ENCODE measurements around the gene KLHDC8A.

The KLHDC8A gene

DNA sequence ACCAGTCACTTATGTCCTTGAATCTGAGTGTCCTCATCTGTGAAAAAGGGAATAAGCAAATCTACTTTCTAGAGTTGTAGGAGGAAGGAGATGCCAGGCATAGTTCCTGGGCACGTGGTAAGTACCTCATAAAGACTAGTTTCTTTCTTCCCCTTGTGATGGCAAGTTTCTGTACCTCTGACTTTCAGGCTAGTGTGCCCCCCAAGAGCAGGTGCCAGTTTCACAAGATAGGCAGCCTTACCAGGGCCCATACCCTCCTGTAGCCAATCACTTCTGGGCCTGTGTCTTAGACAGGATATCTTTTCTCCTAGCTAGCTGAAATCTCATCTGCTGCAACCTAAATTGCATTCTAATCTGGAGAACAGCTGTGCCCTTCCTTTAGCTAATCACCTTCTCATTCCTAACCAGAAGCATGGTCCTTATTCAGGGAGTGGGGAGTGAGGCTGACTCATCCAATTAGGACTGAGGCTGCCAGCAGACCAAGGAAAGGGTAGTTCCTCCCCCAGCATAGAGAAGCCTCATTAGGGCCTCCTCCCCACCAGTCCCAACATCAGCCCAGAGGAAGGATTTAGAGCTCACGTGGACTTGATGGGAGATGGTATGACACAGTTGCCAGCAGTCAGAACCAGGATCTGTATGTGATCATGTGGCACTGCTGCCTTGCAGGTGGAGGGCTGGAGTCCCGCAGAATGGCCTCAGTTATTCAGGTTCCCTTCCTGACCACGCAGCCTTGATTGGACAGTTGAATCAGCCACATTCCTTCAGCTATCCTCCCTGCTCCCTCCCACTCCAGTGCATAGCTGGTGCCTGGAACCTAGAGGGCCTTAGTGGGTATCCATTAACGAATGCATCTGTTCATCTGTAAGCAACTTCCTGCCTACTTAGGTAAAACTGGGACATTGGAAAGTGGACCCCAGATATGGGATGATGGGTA, 7.9 kb downstream of the KLHDC8A start:
- no peak for ATAC-seq (replicated peaks; ENCODE audit: extremely low read depth, poor library complexity, severe bottlenecking)
- H3K27ac Mint-ChIP-seq (ENCODE audit: low read depth) = no peak overlapping the region
- no peaks in the 10 kb centered on the region for H3K9me3 Mint-ChIP-seq
- DNase-seq (ENCODE audit: low spot score in 2 of 2) = no peak
- H3K4me1 Mint-ChIP-seq = peaks cover 9% of the 10 kb centered on the region
- no peaks in the 10 kb centered on the region for H3K36me3 Mint-ChIP-seq (ENCODE audit: insufficient read depth)
- H3K27me3 Mint-ChIP-seq = peaks cover 52% of the 10 kb centered on the region
- H3K4me3 Mint-ChIP-seq = no peak overlapping the region

DNA sequence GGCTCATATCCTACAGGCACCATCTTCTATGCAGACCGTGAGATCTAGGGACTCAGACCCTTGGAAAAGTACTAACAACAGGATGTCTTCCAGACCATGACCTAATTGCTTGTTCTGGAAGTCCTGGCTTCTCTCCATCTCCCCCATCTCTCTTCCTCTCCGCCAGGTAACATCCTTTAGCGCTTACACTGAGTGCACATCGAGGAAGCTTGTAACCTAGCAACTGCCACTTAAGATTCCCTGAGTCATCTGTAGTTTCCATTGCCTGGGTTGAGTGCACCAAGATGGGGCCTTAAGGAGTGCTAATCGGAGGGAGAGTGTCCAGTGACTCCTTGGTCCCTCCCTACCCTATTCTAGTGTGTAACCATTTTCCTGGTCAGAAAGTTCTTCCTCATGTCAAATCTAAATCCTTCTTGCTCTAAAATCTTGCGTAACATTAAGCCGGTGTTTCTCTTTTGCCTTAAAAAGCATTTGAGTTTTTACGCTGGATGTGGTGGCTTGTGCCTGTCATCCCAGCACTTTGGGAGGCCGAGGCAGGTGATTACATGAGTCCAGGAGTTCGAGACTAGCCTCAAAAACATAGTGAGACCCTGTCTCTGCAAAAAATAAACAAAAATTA, 9.7 kb downstream of the KLHDC8A start:
- Mint-ChIP-seq H3K9me3 (no peaks in the 10 kb centered on the region), H3K36me3 (ENCODE audit: insufficient read depth) (no peaks in the 10 kb centered on the region), H3K4me1 (peaks cover 14% of the 10 kb centered on the region), H3K27me3 (peaks cover 63% of the 10 kb centered on the region), H3K27ac (ENCODE audit: low read depth) (no peak overlapping the region), H3K4me3 (no peak overlapping the region)
- DNase-seq (ENCODE audit: low spot score in 2 of 2) = no peak
- ATAC-seq (replicated peaks; ENCODE audit: extremely low read depth, poor library complexity, severe bottlenecking) = no peak

GRCh38 chr1:205345761-205346160, 11.0 kb downstream of the KLHDC8A start:
- Mint-ChIP-seq H3K4me1 (peaks cover 14% of the 10 kb centered on the region), H3K36me3 (ENCODE audit: insufficient read depth) (no peaks in the 10 kb centered on the region), H3K9me3 (no peaks in the 10 kb centered on the region), H3K27me3 (peaks cover 66% of the 10 kb centered on the region), H3K4me3 (no peak overlapping the region), H3K27ac (ENCODE audit: low read depth) (no peak overlapping the region)
- no peak for DNase-seq (ENCODE audit: low spot score in 2 of 2)
- ATAC-seq (replicated peaks; ENCODE audit: extremely low read depth, poor library complexity, severe bottlenecking) = no peak

- Mint-ChIP-seq H3K36me3 (ENCODE audit: insufficient read depth) (no peaks in the 10 kb centered on the region), H3K27me3 (peaks cover 55% of the 10 kb centered on the region), H3K27ac (ENCODE audit: low read depth) (no peak overlapping the region), H3K4me1 (peaks cover 14% of the 10 kb centered on the region), H3K9me3 (no peaks in the 10 kb centered on the region), H3K4me3 (peak overlapping the region; percentile 67)
- ATAC-seq (replicated peaks; ENCODE audit: extremely low read depth, poor library complexity, severe bottlenecking) (peak; percentile 69), DNase-seq (ENCODE audit: low spot score in 2 of 2) (no peak)
These were observed 12.4 kb downstream of the KLHDC8A start for GRCh38 chr1:205344066-205344928.

GRCh38 chr1:205343431-205344065, 13.2 kb downstream of the KLHDC8A start:
- Mint-ChIP-seq H3K36me3 (ENCODE audit: insufficient read depth) (no peaks in the 10 kb centered on the region), H3K27ac (ENCODE audit: low read depth) (no peak overlapping the region), H3K4me1 (peaks cover 14% of the 10 kb centered on the region), H3K9me3 (no peaks in the 10 kb centered on the region), H3K27me3 (peaks cover 61% of the 10 kb centered on the region), H3K4me3 (peak overlapping the region; percentile 67)
- ATAC-seq (replicated peaks; ENCODE audit: extremely low read depth, poor library complexity, severe bottlenecking) = peak; percentile 4
- DNase-seq (ENCODE audit: low spot score in 2 of 2) = no peak

DNA sequence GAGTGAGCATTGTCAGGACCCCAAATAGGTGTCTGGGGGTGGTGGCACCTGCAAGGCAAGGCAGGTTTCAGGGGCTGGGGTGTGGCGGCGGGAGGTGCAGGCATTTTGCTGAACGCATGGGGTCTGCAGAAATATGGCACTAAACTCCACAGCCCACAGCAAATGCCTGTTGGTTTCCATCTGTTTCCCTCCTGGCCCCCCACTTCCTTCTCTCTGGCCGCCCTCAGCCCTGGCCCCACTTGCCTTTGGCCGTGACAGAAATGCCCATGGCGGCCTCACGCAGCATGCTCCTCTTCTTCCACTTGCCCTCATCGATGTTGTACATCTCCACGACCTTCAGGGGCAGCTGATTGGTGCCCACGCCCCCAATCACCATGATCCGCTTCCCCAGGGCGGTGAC, 13.7 kb downstream of the KLHDC8A start:
- no peak for DNase-seq (ENCODE audit: low spot score in 2 of 2)
- Mint-ChIP-seq H3K27ac (ENCODE audit: low read depth) (no peak overlapping the region), H3K4me1 (peaks cover 14% of the 10 kb centered on the region), H3K27me3 (peaks cover 65% of the 10 kb centered on the region), H3K36me3 (ENCODE audit: insufficient read depth) (no peaks in the 10 kb centered on the region), H3K4me3 (peak overlapping the region; percentile 63), H3K9me3 (no peaks in the 10 kb centered on the region)
- ATAC-seq (replicated peaks; ENCODE audit: extremely low read depth, poor library complexity, severe bottlenecking) = no peak

DNA sequence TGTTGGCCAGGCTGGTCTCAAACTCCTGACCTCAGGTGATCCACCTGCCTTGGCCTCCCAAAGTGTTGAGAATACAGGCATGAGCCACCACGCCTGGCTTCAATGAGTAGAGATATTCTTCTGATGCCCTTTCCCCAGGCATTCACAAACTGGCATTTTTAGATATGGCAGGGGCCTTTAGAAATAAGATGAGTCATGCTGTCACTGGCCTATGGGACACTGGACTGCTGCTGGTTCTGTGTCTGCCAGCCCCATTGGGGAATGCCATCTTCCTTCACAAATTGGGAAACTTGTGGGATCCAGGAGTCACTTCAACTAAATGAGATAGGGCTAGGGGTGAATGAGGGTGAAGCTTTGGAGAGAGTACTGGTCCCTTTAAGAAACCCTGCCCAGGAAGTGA, 16.0 kb downstream of the KLHDC8A start:
- no peak overlapping the region for H3K27ac Mint-ChIP-seq (ENCODE audit: low read depth)
- H3K36me3 Mint-ChIP-seq (ENCODE audit: insufficient read depth) = no peaks in the 10 kb centered on the region
- ATAC-seq (replicated peaks; ENCODE audit: extremely low read depth, poor library complexity, severe bottlenecking) (no peak), DNase-seq (ENCODE audit: low spot score in 2 of 2) (no peak)
- no peaks in the 10 kb centered on the region for H3K9me3 Mint-ChIP-seq
- H3K4me3 Mint-ChIP-seq = no peak overlapping the region
- H3K27me3 Mint-ChIP-seq = peaks cover 45% of the 10 kb centered on the region
- peaks cover 14% of the 10 kb centered on the region for H3K4me1 Mint-ChIP-seq

DNA sequence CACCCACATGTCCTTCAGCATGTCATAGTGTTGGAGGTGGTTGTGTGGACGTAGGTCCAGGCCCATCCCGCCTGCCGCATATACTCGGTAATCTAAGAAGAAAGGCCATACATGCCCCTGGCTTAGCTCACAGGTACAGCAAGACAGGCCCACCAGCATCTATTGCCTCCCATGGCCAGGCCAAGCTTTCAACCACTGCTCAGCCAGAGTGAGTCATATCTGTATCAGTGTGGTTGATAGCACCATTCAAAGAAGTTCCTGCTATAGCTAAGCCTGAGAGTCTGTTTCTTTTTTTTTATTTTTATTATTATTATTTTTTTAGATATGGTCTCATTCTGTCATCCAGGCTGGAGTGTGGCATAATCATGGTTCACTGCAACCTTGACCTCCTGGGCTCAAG, 17.0 kb downstream of the KLHDC8A start:
- H3K36me3 Mint-ChIP-seq (ENCODE audit: insufficient read depth) = no peaks in the 10 kb centered on the region
- peaks cover 13% of the 10 kb centered on the region for H3K4me1 Mint-ChIP-seq
- no peaks in the 10 kb centered on the region for H3K9me3 Mint-ChIP-seq
- H3K4me3 Mint-ChIP-seq = no peak overlapping the region
- ATAC-seq (replicated peaks; ENCODE audit: extremely low read depth, poor library complexity, severe bottlenecking) = peak; percentile 50
- DNase-seq (ENCODE audit: low spot score in 2 of 2) = no peak
- H3K27me3 Mint-ChIP-seq = peaks cover 35% of the 10 kb centered on the region
- no peak overlapping the region for H3K27ac Mint-ChIP-seq (ENCODE audit: low read depth)

DNA sequence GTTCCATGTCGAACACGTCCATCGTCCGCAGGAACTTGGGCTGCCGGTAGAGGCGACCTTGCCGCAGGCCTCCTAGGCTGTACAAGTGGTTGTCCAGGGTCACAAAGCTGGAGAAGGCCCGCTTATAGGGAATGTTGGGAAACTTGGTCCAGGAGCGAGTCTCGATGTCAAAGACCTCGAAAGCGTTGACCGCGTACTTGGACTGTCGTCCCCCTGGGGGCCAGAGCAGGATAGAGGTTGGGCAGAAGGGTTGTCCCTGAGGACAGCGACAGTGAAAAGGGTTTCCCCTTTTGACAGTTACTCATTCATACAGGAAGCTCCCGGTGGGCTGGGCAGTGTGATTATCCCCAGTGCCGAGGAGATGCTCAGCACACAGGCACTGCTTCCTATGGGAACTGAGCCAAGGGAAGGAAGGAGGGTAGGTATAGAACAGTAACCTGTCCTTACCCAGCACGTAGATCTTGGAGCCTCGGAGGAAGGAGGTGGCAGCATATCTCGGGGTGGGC, 17.5 kb downstream of the KLHDC8A start:
- Mint-ChIP-seq H3K36me3 (ENCODE audit: insufficient read depth) (no peaks in the 10 kb centered on the region), H3K27me3 (peaks cover 31% of the 10 kb centered on the region), H3K4me1 (peaks cover 9% of the 10 kb centered on the region), H3K27ac (ENCODE audit: low read depth) (no peak overlapping the region), H3K9me3 (no peaks in the 10 kb centered on the region), H3K4me3 (no peak overlapping the region)
- no peak for DNase-seq (ENCODE audit: low spot score in 2 of 2)
- ATAC-seq (replicated peaks; ENCODE audit: extremely low read depth, poor library complexity, severe bottlenecking) = no peak

- Mint-ChIP-seq H3K27ac (ENCODE audit: low read depth) (no peak overlapping the region), H3K9me3 (no peaks in the 10 kb centered on the region), H3K27me3 (peaks cover 25% of the 10 kb centered on the region), H3K4me3 (no peak overlapping the region), H3K4me1 (peaks cover 6% of the 10 kb centered on the region), H3K36me3 (ENCODE audit: insufficient read depth) (no peaks in the 10 kb centered on the region)
- ATAC-seq (replicated peaks; ENCODE audit: extremely low read depth, poor library complexity, severe bottlenecking) (no peak), DNase-seq (ENCODE audit: low spot score in 2 of 2) (no peak)
These were observed 18.7 kb downstream of the KLHDC8A start for GRCh38 chr1:205338011-205338410.

DNA sequence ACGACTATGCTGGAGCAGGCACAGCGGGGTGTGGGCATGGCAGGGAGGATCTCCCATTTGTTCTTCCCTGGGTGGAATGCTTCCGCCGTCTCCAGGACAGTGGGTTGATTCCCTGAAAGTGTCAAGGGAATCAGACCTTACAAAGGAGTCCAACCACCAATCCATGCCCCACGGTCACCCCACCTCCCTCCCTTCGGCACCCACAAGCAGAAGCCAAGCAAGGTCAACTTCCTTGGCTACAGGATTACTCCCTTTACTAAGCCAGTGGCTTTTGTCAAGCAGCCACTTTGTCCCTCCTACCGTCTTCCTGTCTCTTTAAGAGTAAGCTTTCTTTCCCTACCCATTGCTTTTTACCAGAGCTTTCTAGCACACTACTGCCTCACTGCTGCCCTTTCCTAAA, 19.2 kb downstream of the KLHDC8A start:
- H3K4me1 Mint-ChIP-seq = peaks cover 1% of the 10 kb centered on the region
- DNase-seq (ENCODE audit: low spot score in 2 of 2) = no peak
- H3K4me3 Mint-ChIP-seq = no peak overlapping the region
- H3K36me3 Mint-ChIP-seq (ENCODE audit: insufficient read depth) = no peaks in the 10 kb centered on the region
- peaks cover 20% of the 10 kb centered on the region for H3K27me3 Mint-ChIP-seq
- no peak overlapping the region for H3K27ac Mint-ChIP-seq (ENCODE audit: low read depth)
- no peaks in the 10 kb centered on the region for H3K9me3 Mint-ChIP-seq
- no peak for ATAC-seq (replicated peaks; ENCODE audit: extremely low read depth, poor library complexity, severe bottlenecking)

GRCh38 chr1:205335692-205336091, 21.0 kb downstream of the KLHDC8A start:
- DNase-seq (ENCODE audit: low spot score in 2 of 2) (peak; percentile 54 to 61), ATAC-seq (replicated peaks; ENCODE audit: extremely low read depth, poor library complexity, severe bottlenecking) (peak; percentile 68)
- peaks cover 12% of the 10 kb centered on the region for H3K27me3 Mint-ChIP-seq
- H3K4me3 Mint-ChIP-seq = no peak overlapping the region
- H3K36me3 Mint-ChIP-seq (ENCODE audit: insufficient read depth) = no peaks in the 10 kb centered on the region
- H3K4me1 Mint-ChIP-seq = no peaks in the 10 kb centered on the region
- no peak overlapping the region for H3K27ac Mint-ChIP-seq (ENCODE audit: low read depth)
- H3K9me3 Mint-ChIP-seq = no peaks in the 10 kb centered on the region

Data from central memory CD8-positive, alpha-beta T cell (primary cell).